ENCODE measurements around the gene SGCG.
"Not testable (repeated sequence)": the region's sequence is repeated elsewhere in the genome, so short reads cannot be mapped to it uniquely, and the experiment has no call there.

Gene SGCG

GRCh38 chr13:23180711-23181110, at the start of gene SGCG:
Gene SGCG (plus strand): TSS chr13:23180979. CDS start chr13:23203695, 22,716 bp downstream.
- no peak for DNase-seq (ENCODE audit: low read depth in 4 of 4, low spot score in 1 of 4)

GRCh38 chr13:23134542-23134941, 46.2 kb upstream of the SGCG start:
- DNase-seq (ENCODE audit: low read depth in 4 of 4, low spot score in 1 of 4), result no peak

GRCh38 chr13:23140492-23140891, 40.3 kb upstream of the SGCG start:
- no peak for DNase-seq (ENCODE audit: low read depth in 4 of 4, low spot score in 1 of 4)

GRCh38 chr13:23141964-23142363, 38.8 kb upstream of the SGCG start:
- DNase-seq (ENCODE audit: low read depth in 4 of 4, low spot score in 1 of 4), result no peak

- DNase-seq (ENCODE audit: low read depth in 4 of 4, low spot score in 1 of 4), result not testable (repeated sequence)
Observed at GRCh38 chr13:23142607-23143006, 38.2 kb upstream of the SGCG start.

- DNase-seq (ENCODE audit: low read depth in 4 of 4, low spot score in 1 of 4), result no peak
Observed at GRCh38 chr13:23144431-23144830, 36.3 kb upstream of the SGCG start.

GRCh38 chr13:23146006-23146405, 34.8 kb upstream of the SGCG start:
- DNase-seq (ENCODE audit: low read depth in 4 of 4, low spot score in 1 of 4), result no peak

- DNase-seq (ENCODE audit: low read depth in 4 of 4, low spot score in 1 of 4), result no peak
Observed at GRCh38 chr13:23146811-23147625, 33.8 kb upstream of the SGCG start.

- no peak for DNase-seq (ENCODE audit: low read depth in 4 of 4, low spot score in 1 of 4)
Observed at GRCh38 chr13:23147827-23148226, 33.0 kb upstream of the SGCG start.

- no peak for DNase-seq (ENCODE audit: low read depth in 4 of 4, low spot score in 1 of 4)
Observed at GRCh38 chr13:23157781-23158180, 23.0 kb upstream of the SGCG start.

GRCh38 chr13:23159205-23159759, 21.5 kb upstream of the SGCG start:
- DNase-seq (ENCODE audit: low read depth in 4 of 4, low spot score in 1 of 4), result peak in 3 of 4 experiments; percentile 4 to 11 (median 7)

GRCh38 chr13:23159760-23160637, 20.8 kb upstream of the SGCG start:
- DNase-seq (ENCODE audit: low read depth in 4 of 4, low spot score in 1 of 4), result no peak

- DNase-seq (ENCODE audit: low read depth in 4 of 4, low spot score in 1 of 4), result no peak
Observed at GRCh38 chr13:23160638-23161480, 19.9 kb upstream of the SGCG start.

GRCh38 chr13:23161481-23161825, 19.3 kb upstream of the SGCG start:
- no peak for DNase-seq (ENCODE audit: low read depth in 4 of 4, low spot score in 1 of 4)

- DNase-seq (ENCODE audit: low read depth in 4 of 4, low spot score in 1 of 4), result no peak
Observed at GRCh38 chr13:23175920-23176319, 4.9 kb upstream of the SGCG start.

GRCh38 chr13:23182142-23182541, 1.4 kb downstream of the SGCG start:
- DNase-seq (ENCODE audit: low read depth in 4 of 4, low spot score in 1 of 4), result no peak

- no peak for DNase-seq (ENCODE audit: low read depth in 4 of 4, low spot score in 1 of 4)
Observed at GRCh38 chr13:23183292-23183691, 2.5 kb downstream of the SGCG start.

- no peak for DNase-seq (ENCODE audit: low read depth in 4 of 4, low spot score in 1 of 4)
Observed at GRCh38 chr13:23185542-23185941, 4.8 kb downstream of the SGCG start.

GRCh38 chr13:23201870-23202269, 21.1 kb downstream of the SGCG start:
- no peak for DNase-seq (ENCODE audit: low read depth in 4 of 4, low spot score in 1 of 4)

GRCh38 chr13:23202383-23202782, 21.6 kb downstream of the SGCG start:
- DNase-seq (ENCODE audit: low read depth in 4 of 4, low spot score in 1 of 4), result no peak

- DNase-seq (ENCODE audit: low read depth in 4 of 4, low spot score in 1 of 4), result no peak
Observed at GRCh38 chr13:23203516-23203915, 22.7 kb downstream of the SGCG start.
